IgD-negative memory B cell (primary cell): ENCODE data around the gene PBX3. TPM values are rescaled to one million over a fixed set of nuclear protein-coding genes. Genes with fewer than 3 reads are reported as not detected.
"Not testable (repeated sequence)": the region's sequence is repeated elsewhere in the genome, so short reads cannot be mapped to it uniquely, and the experiment has no call there.

Source experiments
- H3K27ac Mint-ChIP-seq, 3 donors: one replicate each; pipeline ENCODE4 v1.8.0; 2020 to 2022; ENCODE audit warnings: mild to moderate bottlenecking in 3 of 3, mixed read lengths in 3 of 3, moderate library complexity in 1 of 3
- H3K27me3 Mint-ChIP-seq: one replicate; pipeline ENCODE4 v1.8.0; 2021; ENCODE audit warnings: mixed read lengths
- H3K36me3 Mint-ChIP-seq: one replicate; pipeline ENCODE4 v1.8.0; 2020; ENCODE audit warnings: mild to moderate bottlenecking, mixed read lengths
- H3K4me1 Mint-ChIP-seq, 3 donors: one replicate each; pipeline ENCODE4 v1.8.0; 2020 to 2022; ENCODE audit warnings: mixed read lengths in 3 of 3, mild to moderate bottlenecking in 1 of 3
- H3K4me3 Mint-ChIP-seq, 4 donors: one replicate each; pipeline ENCODE4 v1.8.0; 2020 to 2022; ENCODE audit warnings: mild to moderate bottlenecking in 4 of 4, mixed read lengths in 4 of 4, moderate library complexity in 3 of 4
- H3K9me3 Mint-ChIP-seq, 3 donors: one replicate each; pipeline ENCODE4 v1.8.0; 2020 to 2021; ENCODE audit warnings: mixed read lengths in 3 of 3, mild to moderate bottlenecking in 1 of 3
- polyA plus RNA-seq: library from polyadenylated mRNA; unstranded; fragments of 300-500 nt; fragmentation: Illumina TruSeq; gene quantifications from one replicate; pipeline ENCODE4 v1.2.3, GENCODE V29; 2021

PBX3 gene
- polyA plus RNA-seq, 1 donor from 2014 or later, result 7.2 TPM

DNA sequence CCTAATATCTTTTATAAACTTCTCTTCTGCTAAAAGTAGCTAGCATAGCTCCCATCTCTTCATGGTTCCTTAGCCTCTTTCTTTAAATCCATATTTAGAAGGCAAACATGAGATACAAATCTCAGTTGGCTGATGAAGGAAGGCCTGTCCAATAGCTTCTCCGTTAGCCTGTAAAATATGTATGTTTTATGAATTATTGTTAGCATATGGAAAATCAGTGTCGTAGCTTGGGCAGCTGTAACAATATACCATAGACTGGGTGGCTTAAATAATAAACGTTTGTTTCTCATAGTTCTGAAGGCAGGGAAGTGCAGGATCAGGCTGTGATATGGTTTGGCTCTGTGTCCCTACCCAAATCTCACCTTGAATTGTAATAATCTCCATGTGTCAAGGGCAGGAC is 63.8 kb downstream of the PBX3 start:
- no peaks in the 10 kb centered on the region for H3K36me3 Mint-ChIP-seq
- H3K9me3 Mint-ChIP-seq, result no peaks in the 10 kb centered on the region
- H3K27ac Mint-ChIP-seq, result no peak overlapping the region
- H3K4me3 Mint-ChIP-seq, result no peak overlapping the region
- H3K4me1 Mint-ChIP-seq, result peaks cover 5 to 7% (median 6%) of the 10 kb centered on the region in 3 donors
- H3K27me3 Mint-ChIP-seq, result no peaks in the 10 kb centered on the region

DNA sequence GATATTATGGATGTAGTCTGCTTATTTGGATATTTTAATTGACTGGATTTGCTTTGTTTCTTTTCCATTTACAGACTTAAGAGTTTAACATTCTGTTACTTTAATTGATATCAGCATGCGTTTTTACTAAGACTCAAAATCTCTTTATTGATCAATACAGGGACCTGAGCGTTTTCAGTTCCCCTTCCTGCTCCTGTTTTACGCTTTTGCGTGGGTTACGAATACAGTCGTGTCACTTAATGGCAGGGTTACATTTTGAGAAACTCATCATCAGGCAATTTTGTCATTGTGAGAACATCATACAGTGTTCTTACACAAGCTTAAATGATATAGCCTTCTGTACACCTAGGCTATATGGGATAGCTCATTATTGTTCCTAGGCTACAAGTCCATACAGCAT is 65.2 kb downstream of the PBX3 start:
- no peaks in the 10 kb centered on the region for H3K9me3 Mint-ChIP-seq
- no peaks in the 10 kb centered on the region for H3K27me3 Mint-ChIP-seq
- no peaks in the 10 kb centered on the region for H3K36me3 Mint-ChIP-seq
- no peak overlapping the region for H3K4me3 Mint-ChIP-seq
- peaks cover 5 to 7% (median 6%) of the 10 kb centered on the region in 3 donors for H3K4me1 Mint-ChIP-seq
- H3K27ac Mint-ChIP-seq, result no peak overlapping the region

DNA sequence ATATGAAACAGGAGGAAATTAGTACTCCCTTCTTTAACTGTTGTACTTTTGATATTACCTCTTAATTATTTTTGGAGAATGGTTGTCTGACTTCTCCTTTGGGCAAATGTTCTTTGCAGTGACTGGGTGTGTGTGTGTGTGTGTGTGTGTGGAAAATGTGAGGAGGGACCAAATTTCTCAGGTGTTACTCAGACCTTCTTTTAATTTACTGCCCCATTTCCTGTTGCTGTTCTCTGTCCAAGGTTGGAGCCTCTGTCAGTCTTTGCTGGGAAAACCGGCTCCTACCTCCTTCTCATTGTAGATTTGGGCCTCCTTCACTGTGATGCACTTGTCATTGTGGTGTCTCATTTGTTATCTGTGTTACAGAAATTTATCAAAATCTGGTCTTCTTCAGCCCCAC is 68.4 kb downstream of the PBX3 start:
- H3K4me3 Mint-ChIP-seq, result no peak overlapping the region
- no peak overlapping the region for H3K27ac Mint-ChIP-seq
- no peaks in the 10 kb centered on the region for H3K9me3 Mint-ChIP-seq
- peaks cover 12 to 14% (median 13%) of the 10 kb centered on the region in 3 donors for H3K4me1 Mint-ChIP-seq
- no peaks in the 10 kb centered on the region for H3K36me3 Mint-ChIP-seq
- no peaks in the 10 kb centered on the region for H3K27me3 Mint-ChIP-seq

DNA sequence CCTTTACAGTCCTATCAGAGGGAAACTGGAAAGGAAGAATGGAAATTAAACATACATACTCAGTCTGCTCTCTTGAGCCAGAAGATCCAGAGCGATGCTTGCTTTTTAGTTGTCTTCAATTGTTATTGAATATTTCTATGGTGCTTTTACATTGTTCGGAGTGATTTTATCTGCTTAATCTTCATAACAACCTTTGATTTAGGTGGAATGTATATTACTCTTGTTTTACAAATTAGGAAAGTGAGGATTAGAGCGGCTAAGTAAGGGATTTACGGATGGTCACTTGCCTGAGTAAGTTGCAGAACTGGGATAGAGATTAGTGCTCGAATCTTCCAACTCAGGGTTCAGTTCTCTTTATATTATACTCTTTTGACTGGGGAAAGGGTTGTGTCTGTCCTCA is 69.1 kb downstream of the PBX3 start:
- H3K4me1 Mint-ChIP-seq, result peaks cover 14 to 17% (median 14%) of the 10 kb centered on the region in 3 donors
- H3K27ac Mint-ChIP-seq, result no peak overlapping the region
- H3K4me3 Mint-ChIP-seq, result no peak overlapping the region
- H3K36me3 Mint-ChIP-seq, result no peaks in the 10 kb centered on the region
- no peaks in the 10 kb centered on the region for H3K27me3 Mint-ChIP-seq
- no peaks in the 10 kb centered on the region for H3K9me3 Mint-ChIP-seq

DNA sequence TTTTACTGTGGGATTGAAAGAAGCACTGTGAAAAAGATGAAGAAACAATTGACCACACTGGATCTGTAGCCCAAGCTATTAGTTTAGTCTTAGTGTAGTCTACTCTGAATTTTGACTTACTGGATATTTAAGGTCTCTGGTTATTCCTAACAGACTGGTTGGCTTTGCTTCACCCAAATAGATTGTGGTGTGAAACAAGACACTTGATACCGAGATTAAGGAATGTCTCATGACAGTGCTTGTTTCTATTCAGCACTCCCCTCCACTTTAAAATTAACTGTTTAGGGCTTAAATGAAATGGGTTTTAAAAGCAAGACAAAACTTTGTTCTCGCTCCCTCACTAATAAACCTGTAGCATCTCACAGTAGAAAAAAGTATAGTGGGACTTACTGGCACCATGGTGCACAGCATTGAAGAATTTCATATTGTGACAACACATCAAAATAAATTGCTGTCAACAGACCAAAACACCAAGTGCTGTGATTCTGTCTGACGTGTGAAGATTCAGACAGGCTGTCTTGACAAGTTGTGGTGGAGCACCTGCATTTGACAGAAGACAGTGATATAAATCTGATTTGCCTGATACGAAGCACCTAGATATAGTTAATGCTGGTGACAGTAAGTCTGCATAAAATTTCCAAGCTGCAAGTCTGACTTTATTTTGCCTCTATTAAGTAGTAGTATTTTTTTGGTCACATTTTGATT is 73.1 kb downstream of the PBX3 start:
- peak overlapping the region in 2 of 4 donors; percentile 27 to 39 for H3K4me3 Mint-ChIP-seq
- peaks cover 23 to 27% (median 26%) of the 10 kb centered on the region in 3 donors for H3K4me1 Mint-ChIP-seq
- H3K27ac Mint-ChIP-seq, result no peak overlapping the region
- peaks cover 2% of the 10 kb centered on the region for H3K36me3 Mint-ChIP-seq
- no peaks in the 10 kb centered on the region for H3K9me3 Mint-ChIP-seq
- no peaks in the 10 kb centered on the region for H3K27me3 Mint-ChIP-seq

DNA sequence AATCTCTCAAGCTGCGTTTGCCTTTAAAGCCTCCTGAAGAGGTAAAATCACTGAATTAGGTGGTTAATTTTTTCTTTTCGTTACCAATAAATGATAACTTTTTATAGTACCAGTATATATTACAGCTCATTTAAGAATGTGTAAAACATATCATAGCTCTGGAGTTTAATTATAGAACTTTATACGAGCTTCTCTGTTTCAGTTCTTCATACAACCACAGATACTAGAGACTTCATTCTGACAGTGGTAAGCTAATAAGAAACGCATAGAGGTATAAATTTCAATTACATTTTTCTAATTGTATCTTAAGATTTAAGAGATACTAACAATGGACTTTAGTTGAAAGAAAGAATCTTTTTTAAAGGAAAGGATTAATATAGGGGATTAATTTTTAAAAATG is 73.9 kb downstream of the PBX3 start:
- Mint-ChIP-seq H3K9me3 (no peaks in the 10 kb centered on the region), H3K27ac (peak overlapping the region in 2 of 3 donors; percentile 68 to 86), H3K4me1 (peaks cover 27 to 30% (median 27%) of the 10 kb centered on the region in 3 donors), H3K4me3 (peak overlapping the region in 3 of 4 donors; percentile 58 to 79 (median 75)), H3K36me3 (peaks cover 2% of the 10 kb centered on the region), H3K27me3 (no peaks in the 10 kb centered on the region)

DNA sequence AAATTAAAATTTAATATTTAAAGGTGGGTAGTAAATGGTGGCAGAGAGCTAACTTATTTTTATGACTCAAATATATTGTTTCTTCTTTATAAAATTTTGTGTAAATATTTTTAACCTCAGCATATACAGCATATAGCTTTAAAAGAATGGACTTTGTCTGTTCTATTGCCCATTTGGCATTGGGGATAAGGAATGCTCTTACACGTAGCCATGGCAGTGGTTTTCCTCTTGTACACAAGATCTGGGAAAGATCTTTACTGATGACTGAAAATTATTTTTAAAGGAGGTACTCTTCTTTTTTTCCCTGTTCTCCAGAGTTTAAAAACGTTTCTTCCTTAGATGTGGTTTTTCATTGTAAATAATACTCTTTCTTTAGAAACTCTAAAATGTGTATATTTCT is 75.0 kb downstream of the PBX3 start:
- H3K9me3 Mint-ChIP-seq, result no peaks in the 10 kb centered on the region
- H3K4me3 Mint-ChIP-seq, result peak overlapping the region in 1 of 4 donors; percentile 12
- no peak overlapping the region for H3K27ac Mint-ChIP-seq
- H3K4me1 Mint-ChIP-seq, result peaks cover 27 to 30% (median 27%) of the 10 kb centered on the region in 3 donors
- H3K36me3 Mint-ChIP-seq, result peaks cover 2% of the 10 kb centered on the region
- H3K27me3 Mint-ChIP-seq, result no peaks in the 10 kb centered on the region

DNA sequence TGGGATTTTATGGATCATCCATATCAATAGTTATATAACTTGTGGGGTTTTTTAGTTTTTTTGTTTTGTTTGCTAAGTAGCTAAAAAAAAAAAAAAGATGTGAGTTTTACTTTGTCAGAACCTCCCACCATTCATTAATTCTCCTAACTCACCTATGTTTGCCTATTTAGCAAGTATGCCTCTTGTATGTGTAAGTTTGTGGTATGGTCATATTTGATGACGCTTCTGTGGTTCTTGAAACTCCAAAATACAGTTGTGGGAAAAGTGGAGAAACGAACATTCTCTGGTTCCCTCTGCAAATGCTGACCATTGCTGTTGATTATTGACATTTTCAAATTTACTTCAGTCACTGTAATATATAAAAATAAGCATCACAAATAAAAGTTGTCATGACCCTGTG is 75.7 kb downstream of the PBX3 start:
- H3K4me1 Mint-ChIP-seq, result peaks cover 27 to 30% (median 27%) of the 10 kb centered on the region in 3 donors
- H3K9me3 Mint-ChIP-seq, result no peaks in the 10 kb centered on the region
- H3K27me3 Mint-ChIP-seq, result no peaks in the 10 kb centered on the region
- H3K36me3 Mint-ChIP-seq, result peaks cover 2% of the 10 kb centered on the region
- H3K27ac Mint-ChIP-seq, result peak overlapping the region; percentile 9 to 24 (median 18)
- peak overlapping the region in 2 of 4 donors; percentile 14 to 94 for H3K4me3 Mint-ChIP-seq

DNA sequence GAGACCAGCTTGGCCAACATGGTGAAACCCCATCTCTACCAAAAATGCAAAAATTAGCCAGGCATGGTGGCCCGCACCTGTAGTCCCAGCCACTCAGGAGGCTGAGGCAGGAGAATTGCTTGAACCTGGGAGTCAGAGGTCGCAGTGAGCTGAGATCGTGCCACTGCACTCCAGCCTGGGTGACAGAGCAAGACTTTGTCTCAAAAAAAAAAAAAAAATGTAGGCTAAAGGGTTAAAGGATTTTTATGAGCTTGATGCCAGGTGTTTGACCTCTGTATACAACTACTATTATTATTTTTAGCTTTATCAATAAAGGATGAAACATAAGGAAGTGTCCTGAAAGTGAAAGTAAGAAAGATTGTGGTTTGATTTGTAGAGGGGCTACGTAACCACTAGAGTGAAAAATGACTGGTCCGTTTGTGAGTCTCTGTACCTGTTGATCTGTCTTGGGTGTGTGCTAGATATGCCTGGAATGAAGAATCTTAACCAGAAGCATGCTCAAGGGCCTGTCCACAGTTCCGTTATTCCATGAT is 76.8 kb downstream of the PBX3 start:
- H3K4me1 Mint-ChIP-seq, result peaks cover 27 to 34% (median 29%) of the 10 kb centered on the region in 3 donors
- H3K36me3 Mint-ChIP-seq, H3K27me3 Mint-ChIP-seq, H3K9me3 Mint-ChIP-seq: not testable (repeated sequence)
- peak overlapping the region; percentile 18 to 90 (median 63) for H3K27ac Mint-ChIP-seq
- H3K4me3 Mint-ChIP-seq, result peak overlapping the region; percentile 14 to 94 (median 86)

DNA sequence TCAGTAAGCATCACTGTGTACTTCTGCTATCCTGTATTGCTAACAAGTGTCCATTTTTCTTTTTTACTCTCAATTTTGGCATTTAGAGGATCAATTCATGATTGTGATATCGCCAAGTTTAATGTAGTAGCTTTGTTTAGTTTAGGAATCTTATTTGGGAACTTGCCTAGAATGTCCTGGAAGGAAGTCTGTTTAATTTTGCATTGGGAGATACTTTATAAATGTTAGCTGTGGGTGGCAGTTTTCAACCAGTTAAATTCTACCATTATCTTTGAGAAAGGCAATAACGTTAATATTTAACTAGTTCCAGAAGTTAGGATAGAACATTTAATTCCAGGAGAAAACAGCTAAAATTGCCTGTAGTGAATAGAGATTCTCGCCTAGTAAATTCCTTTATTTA is 78.6 kb downstream of the PBX3 start:
- Mint-ChIP-seq H3K9me3 (no peaks in the 10 kb centered on the region), H3K36me3 (peaks cover 3% of the 10 kb centered on the region), H3K27ac (peak overlapping the region in 1 of 3 donors; percentile 90), H3K4me1 (peaks cover 22 to 29% (median 23%) of the 10 kb centered on the region in 3 donors), H3K27me3 (no peaks in the 10 kb centered on the region), H3K4me3 (peak overlapping the region in 3 of 4 donors; percentile 52 to 83 (median 70))

DNA sequence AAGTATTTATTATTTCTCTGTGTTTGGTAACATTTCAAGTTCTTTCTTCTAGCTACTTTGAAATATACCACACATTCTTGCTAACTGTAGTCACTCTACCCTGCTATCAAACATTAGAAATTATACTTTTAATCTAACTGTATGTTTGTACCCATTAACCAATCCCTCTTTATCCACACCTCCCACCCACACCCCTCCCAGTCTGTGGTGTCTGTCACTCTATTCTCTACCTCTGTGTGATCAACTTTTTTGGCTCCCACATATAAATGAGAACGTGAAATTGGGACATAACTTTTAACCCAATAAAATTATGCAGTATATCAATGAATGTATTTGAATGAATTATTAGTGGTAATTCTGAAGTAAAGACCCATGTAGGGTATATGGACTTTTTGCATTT is 79.7 kb downstream of the PBX3 start:
- no peak overlapping the region for H3K27ac Mint-ChIP-seq
- H3K9me3 Mint-ChIP-seq, result no peaks in the 10 kb centered on the region

DNA sequence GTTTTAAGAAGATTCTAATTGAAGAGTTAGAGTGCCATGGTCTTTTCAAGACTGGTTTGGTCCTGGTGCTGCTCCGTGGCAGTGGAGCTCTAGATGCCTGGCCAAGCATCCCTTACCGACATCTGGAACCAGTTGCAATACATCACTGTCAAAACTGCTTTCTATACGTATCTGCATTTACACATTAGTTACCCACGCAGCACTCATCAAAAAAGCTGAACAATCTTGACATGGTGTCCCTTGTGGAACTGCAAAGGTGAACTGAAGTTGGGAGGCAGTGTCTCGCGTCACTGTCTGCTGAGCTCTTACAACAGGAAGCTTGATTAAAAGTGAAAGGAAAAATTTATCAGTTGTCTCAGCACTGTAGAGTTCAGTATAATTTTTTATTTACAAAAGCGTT is 82.6 kb downstream of the PBX3 start:
- H3K27me3 Mint-ChIP-seq, result no peaks in the 10 kb centered on the region
- peak overlapping the region; percentile 59 to 97 (median 92) for H3K4me3 Mint-ChIP-seq
- no peaks in the 10 kb centered on the region for H3K9me3 Mint-ChIP-seq
- H3K4me1 Mint-ChIP-seq, result peaks cover 5 to 17% (median 14%) of the 10 kb centered on the region in 3 donors
- H3K36me3 Mint-ChIP-seq, result peaks cover 2% of the 10 kb centered on the region
- H3K27ac Mint-ChIP-seq, result peak overlapping the region; percentile 30 to 98 (median 93)

More for the DNA sequence above, 79.7 kb downstream of the PBX3 start:
- peaks cover 4% of the 10 kb centered on the region for H3K36me3 Mint-ChIP-seq
- H3K4me1 Mint-ChIP-seq, result peaks cover 16 to 28% (median 26%) of the 10 kb centered on the region in 3 donors
- no peak overlapping the region for H3K4me3 Mint-ChIP-seq
- no peaks in the 10 kb centered on the region for H3K27me3 Mint-ChIP-seq

DNA sequence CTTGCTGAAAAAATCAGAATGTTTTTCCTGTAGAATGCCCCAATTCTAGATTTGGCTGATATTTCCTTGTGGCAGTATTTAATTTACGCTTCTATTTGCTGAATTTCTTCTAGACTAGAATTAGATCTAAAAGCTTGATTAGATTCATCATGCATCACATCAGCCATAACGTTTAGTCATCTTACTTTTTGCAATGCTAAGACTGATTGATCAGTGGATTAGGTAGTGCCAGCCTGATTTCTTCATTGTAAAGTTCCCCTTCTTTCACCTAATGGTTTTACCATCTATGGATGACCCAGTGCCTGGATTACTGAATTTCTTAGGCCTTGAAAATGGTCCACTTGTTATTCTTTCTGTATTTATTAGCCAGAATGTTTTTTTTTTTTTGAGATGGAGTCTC is 83.9 kb downstream of the PBX3 start:
- peak overlapping the region in 2 of 3 donors; percentile 22 to 76 for H3K27ac Mint-ChIP-seq
- no peaks in the 10 kb centered on the region for H3K27me3 Mint-ChIP-seq
- H3K36me3 Mint-ChIP-seq, result peaks cover 5% of the 10 kb centered on the region
- H3K4me3 Mint-ChIP-seq, result peak overlapping the region in 2 of 4 donors; percentile 3 to 74
- peaks cover 5 to 13% (median 10%) of the 10 kb centered on the region in 3 donors for H3K4me1 Mint-ChIP-seq
- no peaks in the 10 kb centered on the region for H3K9me3 Mint-ChIP-seq

DNA sequence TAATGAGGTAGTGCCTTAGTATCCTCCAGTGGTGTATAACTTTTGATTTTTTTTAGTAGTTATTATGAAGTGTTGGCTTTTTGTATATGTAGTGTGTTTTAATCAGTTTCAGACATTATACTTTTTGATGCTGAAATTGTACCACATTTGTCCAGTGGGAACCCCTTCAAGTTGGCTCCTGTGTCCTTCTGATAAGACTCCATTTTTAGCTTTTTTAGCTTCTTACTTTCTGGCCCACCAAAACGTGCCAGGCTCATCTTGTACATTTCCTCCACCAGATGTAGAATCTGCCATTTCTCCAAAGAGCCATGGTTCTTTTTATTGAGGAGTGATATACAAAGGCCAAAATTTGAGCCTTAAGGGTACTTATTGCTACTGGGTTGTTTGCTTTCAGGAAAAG is 84.4 kb downstream of the PBX3 start:
- Mint-ChIP-seq H3K4me1 (peaks cover 5 to 13% (median 10%) of the 10 kb centered on the region in 3 donors), H3K27ac (no peak overlapping the region), H3K36me3 (peaks cover 5% of the 10 kb centered on the region), H3K4me3 (no peak overlapping the region), H3K27me3 (no peaks in the 10 kb centered on the region), H3K9me3 (no peaks in the 10 kb centered on the region)

DNA sequence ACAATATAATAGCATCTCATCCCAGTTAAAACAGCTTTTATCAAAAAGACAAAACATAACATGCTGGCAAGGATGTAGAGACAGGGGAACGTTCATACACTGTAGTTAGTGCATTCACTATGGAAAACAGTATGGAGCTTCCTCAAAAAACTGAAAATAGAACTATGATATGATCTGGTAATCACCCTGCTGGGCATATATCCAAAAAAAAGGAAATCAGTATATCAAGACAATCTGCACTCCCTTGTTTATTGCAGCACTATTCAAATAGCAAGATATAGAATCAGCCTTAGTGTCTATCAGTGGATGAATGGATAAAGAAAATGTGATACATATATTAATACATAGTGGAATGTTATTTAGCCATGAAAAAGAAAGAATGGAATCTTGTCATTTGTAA is 88.5 kb downstream of the PBX3 start:
- Mint-ChIP-seq H3K36me3 (peaks cover 8% of the 10 kb centered on the region), H3K4me3 (no peak overlapping the region), H3K4me1 (peaks cover 16 to 22% (median 16%) of the 10 kb centered on the region in 3 donors), H3K27me3 (no peaks in the 10 kb centered on the region), H3K27ac (no peak overlapping the region), H3K9me3 (no peaks in the 10 kb centered on the region)

DNA sequence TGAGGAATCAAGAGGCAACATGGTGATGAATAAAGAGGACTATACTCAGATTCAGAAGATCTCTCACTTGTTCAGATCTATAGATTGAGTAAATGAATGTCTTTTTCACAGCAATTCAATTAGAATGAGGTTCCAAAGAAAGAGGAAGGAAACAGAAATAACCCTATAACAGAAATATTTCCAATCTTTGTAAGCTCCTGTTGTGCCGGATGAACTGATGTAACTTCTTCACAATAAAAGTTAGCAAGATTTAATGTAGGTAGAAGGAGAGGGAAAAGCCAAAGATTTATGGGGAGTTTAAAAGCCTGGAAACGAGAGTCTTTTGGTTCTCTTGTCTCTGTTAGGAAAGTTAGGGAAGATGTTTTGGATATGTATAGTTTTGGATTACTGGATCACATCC is 92.1 kb downstream of the PBX3 start:
- H3K36me3 Mint-ChIP-seq, result peaks cover 6% of the 10 kb centered on the region
- peak overlapping the region in 2 of 4 donors; percentile 2 to 55 for H3K4me3 Mint-ChIP-seq
- H3K9me3 Mint-ChIP-seq, result no peaks in the 10 kb centered on the region
- peak overlapping the region in 1 of 3 donors; percentile 7 for H3K27ac Mint-ChIP-seq
- peaks cover 18 to 30% (median 24%) of the 10 kb centered on the region in 3 donors for H3K4me1 Mint-ChIP-seq
- H3K27me3 Mint-ChIP-seq, result no peaks in the 10 kb centered on the region
